Measurements from ENCODE around the gene MRPL22.
"Not testable (repeated sequence)": the region's sequence is repeated elsewhere in the genome, so short reads cannot be mapped to it uniquely, and the experiment has no call there.

Gene MRPL22

GRCh38 chr5:154940772-154941620, at the start of gene MRPL22:
Gene MRPL22, plus strand, starts transcription at chr5:154941073. Its CDS starts 38 bp downstream, at chr5:154941111.
- peak; percentile 96 for DNase-seq

GRCh38 chr5:154892369-154892771, 48.5 kb upstream of the MRPL22 start:
- DNase-seq: no peak

GRCh38 chr5:154893381-154893780, 47.5 kb upstream of the MRPL22 start:
- no peak for DNase-seq

- no peak for DNase-seq
Observed at GRCh38 chr5:154895606-154896561, 45.0 kb upstream of the MRPL22 start.

GRCh38 chr5:154896562-154897165, 44.2 kb upstream of the MRPL22 start:
- DNase-seq: no peak

- DNase-seq: no peak
Observed at GRCh38 chr5:154898210-154898609, 42.7 kb upstream of the MRPL22 start.

GRCh38 chr5:154899151-154899816, 41.6 kb upstream of the MRPL22 start:
- DNase-seq: no peak

- no peak for DNase-seq
Observed at GRCh38 chr5:154900066-154900465, 40.8 kb upstream of the MRPL22 start.

- no peak for DNase-seq
Observed at GRCh38 chr5:154901276-154901675, 39.6 kb upstream of the MRPL22 start.

GRCh38 chr5:154901913-154902312, 39.0 kb upstream of the MRPL22 start:
- no peak for DNase-seq

- not testable (repeated sequence) for DNase-seq
Observed at GRCh38 chr5:154905601-154906000, 35.3 kb upstream of the MRPL22 start.

- DNase-seq: no peak
Observed at GRCh38 chr5:154916874-154917273, 24.0 kb upstream of the MRPL22 start.

- DNase-seq: no peak
Observed at GRCh38 chr5:154917757-154918156, 23.1 kb upstream of the MRPL22 start.

- DNase-seq: no peak
Observed at GRCh38 chr5:154923441-154924430, 17.1 kb upstream of the MRPL22 start.

- DNase-seq: no peak
Observed at GRCh38 chr5:154933537-154933936, 7.3 kb upstream of the MRPL22 start.

- DNase-seq: no peak
Observed at GRCh38 chr5:154934881-154935280, 6.0 kb upstream of the MRPL22 start.

GRCh38 chr5:154937186-154937717, 3.6 kb upstream of the MRPL22 start:
- no peak for DNase-seq

- DNase-seq: peak; percentile 92
Observed at GRCh38 chr5:154937718-154938466, 3.0 kb upstream of the MRPL22 start, which contains the start of gene GEMIN5. Gene GEMIN5, minus strand, starts transcription at chr5:154938211. Its CDS starts 78 bp downstream, at chr5:154938133.

GRCh38 chr5:154939387-154939786, 1.5 kb upstream of the MRPL22 start:
- DNase-seq: not testable (repeated sequence)

GRCh38 chr5:154940375-154940771, 500 bp upstream of the MRPL22 start:
- DNase-seq: no peak
